ENCODE data around the gene TMEM250. TPM values are rescaled to one million over a fixed set of nuclear protein-coding genes. Genes with fewer than 3 reads are reported as not detected.

TMEM250 gene
- total RNA-seq, 1 experiment from 2014 or later, result 48.4 TPM

DNA sequence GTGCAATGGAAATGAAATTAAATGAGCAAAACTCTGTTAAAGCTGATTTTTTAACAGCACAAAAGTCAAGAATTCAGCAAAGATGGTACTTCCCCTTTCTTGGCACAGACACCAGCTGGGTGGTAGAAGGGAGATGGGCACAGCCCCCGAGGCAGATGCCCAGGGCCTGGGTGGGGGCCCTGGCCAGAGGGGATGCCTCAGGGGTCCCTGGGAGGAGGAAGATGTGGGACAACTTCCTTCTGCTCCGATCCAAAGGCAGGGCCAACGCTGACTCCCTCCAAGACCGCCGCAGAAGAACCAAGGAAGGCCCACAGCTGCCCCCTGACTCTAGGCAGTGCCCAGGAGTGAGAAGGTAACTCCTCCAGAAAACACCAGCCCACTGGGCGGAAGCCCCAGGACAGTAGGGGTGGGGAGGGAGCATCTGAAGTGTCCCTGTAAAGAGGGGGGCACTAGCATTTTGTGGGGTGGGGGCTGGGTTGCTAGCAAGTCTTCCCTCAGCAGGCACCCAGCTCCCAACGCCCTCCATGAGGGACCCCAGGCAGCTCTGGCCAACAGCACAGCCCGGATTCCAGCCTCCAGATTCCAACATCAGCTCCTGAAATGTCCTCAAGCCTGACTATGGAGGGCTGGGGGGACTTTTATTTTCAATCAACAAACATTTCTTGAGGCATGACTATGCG lies 28.5 kb downstream of the TMEM250 start:
- no peaks in the 10 kb centered on the region for H3K27me3 ChIP-seq (replicated peaks; ENCODE audit: insufficient read depth, low read depth, low read length, poor library complexity)
- DNase-seq (ENCODE audit: low spot score), result no peak
- intact Hi-C loops (cut with micrococcal nuclease; ENCODE audit: unreplicated experiment), result no loop called here
- no peaks in the 10 kb centered on the region for H3K36me3 ChIP-seq (ENCODE audit: insufficient read depth, low read length, poor library complexity, severe bottlenecking)
- no peak for TF ChIP-seq EZH2 (IDR thresholded peaks at IDR 0.05; ENCODE audit: borderline replicate concordance, low read depth, low read length, poor library complexity, severe bottlenecking)
- TF ChIP-seq, protein P1, sequence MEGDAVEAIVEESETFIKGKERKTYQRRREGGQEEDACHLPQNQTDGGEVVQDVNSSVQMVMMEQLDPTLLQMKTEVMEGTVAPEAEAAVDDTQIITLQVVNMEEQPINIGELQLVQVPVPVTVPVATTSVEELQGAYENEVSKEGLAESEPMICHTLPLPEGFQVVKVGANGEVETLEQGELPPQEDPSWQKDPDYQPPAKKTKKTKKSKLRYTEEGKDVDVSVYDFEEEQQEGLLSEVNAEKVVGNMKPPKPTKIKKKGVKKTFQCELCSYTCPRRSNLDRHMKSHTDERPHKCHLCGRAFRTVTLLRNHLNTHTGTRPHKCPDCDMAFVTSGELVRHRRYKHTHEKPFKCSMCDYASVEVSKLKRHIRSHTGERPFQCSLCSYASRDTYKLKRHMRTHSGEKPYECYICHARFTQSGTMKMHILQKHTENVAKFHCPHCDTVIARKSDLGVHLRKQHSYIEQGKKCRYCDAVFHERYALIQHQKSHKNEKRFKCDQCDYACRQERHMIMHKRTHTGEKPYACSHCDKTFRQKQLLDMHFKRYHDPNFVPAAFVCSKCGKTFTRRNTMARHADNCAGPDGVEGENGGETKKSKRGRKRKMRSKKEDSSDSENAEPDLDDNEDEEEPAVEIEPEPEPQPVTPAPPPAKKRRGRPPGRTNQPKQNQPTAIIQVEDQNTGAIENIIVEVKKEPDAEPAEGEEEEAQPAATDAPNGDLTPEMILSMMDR (conservative IDR thresholded peaks at IDR 0.05; ENCODE audit: low read depth, low read length), result no peak
- ChIA-PET POLR2A (ENCODE audit: low non-redundant PET) (interaction anchor here (0.7 to 1.5 kb wide), 2 partner anchors 14 to 34 kb away, joined by 5 read pairs; no protein-coding TSS in a partner anchor), CTCF (interaction anchor here (0.7 to 1.2 kb wide), 3 partner anchors 11 to 131 kb away, joined by 3 to 4 read pairs (median 4); no protein-coding TSS in a partner anchor)
- H3K9me3 ChIP-seq (ENCODE audit: low read depth, low read length, poor library complexity, severe bottlenecking), result no peaks in the 10 kb centered on the region
- no peak overlapping the region for H3K4me3 ChIP-seq (ENCODE audit: low read depth, low read length, poor library complexity, severe bottlenecking)
- H3K4me1 ChIP-seq (ENCODE audit: insufficient read depth, low read length, poor library complexity, severe bottlenecking), result peaks cover 53% of the 10 kb centered on the region
- BruUV-seq (replicated peaks), result no TSS peak
- peak overlapping the region; percentile 65 for H3K27ac ChIP-seq (ENCODE audit: low read depth, low read length, poor library complexity, severe bottlenecking)

DNA sequence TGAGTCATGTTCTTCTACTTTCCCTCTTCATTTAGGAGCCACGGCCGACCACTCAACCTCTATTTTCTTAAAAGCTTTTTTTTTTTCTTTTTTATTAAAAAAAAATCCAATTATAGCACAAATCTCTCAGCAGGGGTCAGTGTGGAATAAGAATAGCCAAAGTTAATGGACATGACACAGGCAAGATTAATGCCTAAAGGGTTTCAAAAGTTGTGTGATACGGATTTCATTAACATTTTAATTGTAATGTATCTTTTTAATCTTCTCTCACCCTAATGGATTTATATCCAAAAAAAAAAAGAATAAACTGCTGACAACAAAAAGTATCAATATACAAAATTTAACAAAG lies 29.0 kb downstream of the TMEM250 start:
- Histone ChIP-seq H3K9me3 (ENCODE audit: low read depth, low read length, poor library complexity, severe bottlenecking) (no peaks in the 10 kb centered on the region), H3K4me3 (ENCODE audit: low read depth, low read length, poor library complexity, severe bottlenecking) (peak overlapping the region; percentile 26), H3K27ac (ENCODE audit: low read depth, low read length, poor library complexity, severe bottlenecking) (peak overlapping the region; percentile 65), H3K4me1 (ENCODE audit: insufficient read depth, low read length, poor library complexity, severe bottlenecking) (peaks cover 55% of the 10 kb centered on the region), H3K27me3 (replicated peaks; ENCODE audit: insufficient read depth, low read depth, low read length, poor library complexity) (no peaks in the 10 kb centered on the region), H3K36me3 (ENCODE audit: insufficient read depth, low read length, poor library complexity, severe bottlenecking) (no peaks in the 10 kb centered on the region)
- intact Hi-C loops (cut with micrococcal nuclease; ENCODE audit: unreplicated experiment), result no loop called here
- BruUV-seq (replicated peaks), result no TSS peak
- peak; percentile 80 for DNase-seq (ENCODE audit: low spot score)
- POLR2A ChIA-PET (ENCODE audit: low non-redundant PET), result interaction anchor here (1.5 kb wide), 1 partner anchor 33 kb away, joined by 5 read pairs; no protein-coding TSS in a partner anchor
- CTCF ChIA-PET, result interaction anchor here (0.5 to 1.2 kb wide), 9 partner anchors 9 to 130 kb away, joined by 3 to 7 read pairs (median 4); no protein-coding TSS in a partner anchor
- TF ChIP-seq, protein P1 (conservative IDR thresholded peaks at IDR 0.05; ENCODE audit: low read depth, low read length), result peak; percentile 52; the same call in 1 of the 2 replicates
- TF ChIP-seq EZH2 (IDR thresholded peaks at IDR 0.05; ENCODE audit: borderline replicate concordance, low read depth, low read length, poor library complexity, severe bottlenecking), result no peak

DNA sequence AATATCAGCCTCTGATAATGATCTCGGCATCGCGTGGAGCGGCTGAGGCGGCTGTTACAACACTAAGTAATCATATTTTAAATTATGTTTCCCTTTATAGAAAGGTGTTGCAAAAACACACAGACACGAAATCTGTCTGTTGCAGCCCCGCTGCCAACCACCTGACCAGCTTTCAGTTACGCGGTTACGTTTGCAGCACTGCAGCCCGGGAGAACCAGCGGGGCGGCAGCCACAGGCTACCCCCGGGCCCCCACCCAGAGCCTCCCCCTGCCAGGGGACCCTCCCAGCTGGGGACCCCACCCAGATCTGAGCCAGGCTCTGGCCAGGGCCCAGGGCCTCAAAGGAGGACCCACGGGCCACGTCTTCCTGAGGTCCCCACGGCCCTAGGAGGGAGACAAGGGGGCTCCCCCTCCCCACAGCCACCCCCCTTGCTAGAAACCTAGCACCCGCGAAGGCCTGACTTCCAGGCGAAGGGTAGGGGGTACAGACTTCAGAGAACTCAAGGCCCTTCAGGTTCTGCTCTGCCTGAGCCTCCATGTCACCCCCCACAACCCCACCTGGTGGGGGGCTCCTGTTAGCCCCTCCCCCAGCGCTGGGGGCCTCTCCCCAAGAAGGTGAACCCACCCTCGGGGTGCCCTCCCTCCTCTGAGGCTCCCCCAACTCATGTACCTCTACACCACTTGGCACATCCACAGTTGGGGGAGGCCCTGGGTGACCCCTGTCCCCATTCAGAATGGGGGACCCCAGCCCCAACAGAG lies 29.6 kb downstream of the TMEM250 start:
- ChIA-PET CTCF (interaction anchor here (0.5 to 0.6 kb wide), 6 partner anchors 9 to 128 kb away, joined by 3 to 7 read pairs (median 4); no protein-coding TSS in a partner anchor), POLR2A (ENCODE audit: low non-redundant PET) (interaction anchor here (1.5 kb wide), 1 partner anchor 33 kb away, joined by 5 read pairs; no protein-coding TSS in a partner anchor)
- Histone ChIP-seq H3K4me1 (ENCODE audit: insufficient read depth, low read length, poor library complexity, severe bottlenecking) (peaks cover 54% of the 10 kb centered on the region), H3K27me3 (replicated peaks; ENCODE audit: insufficient read depth, low read depth, low read length, poor library complexity) (no peaks in the 10 kb centered on the region), H3K9me3 (ENCODE audit: low read depth, low read length, poor library complexity, severe bottlenecking) (no peaks in the 10 kb centered on the region), H3K27ac (ENCODE audit: low read depth, low read length, poor library complexity, severe bottlenecking) (peak overlapping the region; percentile 60), H3K4me3 (ENCODE audit: low read depth, low read length, poor library complexity, severe bottlenecking) (peak overlapping the region; percentile 26), H3K36me3 (ENCODE audit: insufficient read depth, low read length, poor library complexity, severe bottlenecking) (no peaks in the 10 kb centered on the region)
- no peak for TF ChIP-seq EZH2 (IDR thresholded peaks at IDR 0.05; ENCODE audit: borderline replicate concordance, low read depth, low read length, poor library complexity, severe bottlenecking)
- no TSS peak for BruUV-seq (replicated peaks)
- DNase-seq (ENCODE audit: low spot score), result no peak
- intact Hi-C loops (cut with micrococcal nuclease; ENCODE audit: unreplicated experiment), result no loop called here
